Ectodermal cell (in vitro differentiated cells): ENCODE data around the gene GBP1.
"Not testable (repeated sequence)": the region's sequence is repeated elsewhere in the genome, so short reads cannot be mapped to it uniquely, and the experiment has no call there.

ENCODE experiments used
- H3K27ac ChIP-seq: 2 replicates; pipeline ENCODE4 v1.7.0; 2013; ENCODE audit warnings: mild to moderate bottlenecking, low read depth, low read length; ENCODE audit not compliant: insufficient read depth, poor library complexity, severe bottlenecking
- H3K27me3 ChIP-seq: 2 replicates; pipeline ENCODE4 v1.7.0; 2013; ENCODE audit warnings: mild to moderate bottlenecking, low read length; ENCODE audit not compliant: insufficient read depth, control insufficient read depth, poor library complexity, severe bottlenecking
- H3K36me3 ChIP-seq: one replicate; pipeline ENCODE4 v1.7.0; 2013; ENCODE audit warnings: low read length; ENCODE audit not compliant: control insufficient read depth, insufficient read depth
- H3K4me1 ChIP-seq: one replicate; pipeline ENCODE4 v1.7.0; 2013; ENCODE audit warnings: low read length; ENCODE audit not compliant: control insufficient read depth, insufficient read depth
- H3K4me3 ChIP-seq: 2 replicates; pipeline ENCODE4 v1.7.0; 2013; ENCODE audit warnings: low read depth, low read length, control low read depth; ENCODE audit not compliant: insufficient read depth
- H3K9me3 ChIP-seq: 2 replicates; pipeline ENCODE4 v1.7.0; 2013; ENCODE audit warnings: mild to moderate bottlenecking, low read length, moderate library complexity; ENCODE audit not compliant: control insufficient read depth
- WGBS, 2 experiments: methylation state at CpG; one replicate each; pipeline ENCODE4 v1.1.7; 2013; ENCODE audit warnings: missing lambda C conversion rate in 2 of 2; 5-methylcytosine and 5-hydroxymethylcytosine counted together

GBP1 gene

DNA sequence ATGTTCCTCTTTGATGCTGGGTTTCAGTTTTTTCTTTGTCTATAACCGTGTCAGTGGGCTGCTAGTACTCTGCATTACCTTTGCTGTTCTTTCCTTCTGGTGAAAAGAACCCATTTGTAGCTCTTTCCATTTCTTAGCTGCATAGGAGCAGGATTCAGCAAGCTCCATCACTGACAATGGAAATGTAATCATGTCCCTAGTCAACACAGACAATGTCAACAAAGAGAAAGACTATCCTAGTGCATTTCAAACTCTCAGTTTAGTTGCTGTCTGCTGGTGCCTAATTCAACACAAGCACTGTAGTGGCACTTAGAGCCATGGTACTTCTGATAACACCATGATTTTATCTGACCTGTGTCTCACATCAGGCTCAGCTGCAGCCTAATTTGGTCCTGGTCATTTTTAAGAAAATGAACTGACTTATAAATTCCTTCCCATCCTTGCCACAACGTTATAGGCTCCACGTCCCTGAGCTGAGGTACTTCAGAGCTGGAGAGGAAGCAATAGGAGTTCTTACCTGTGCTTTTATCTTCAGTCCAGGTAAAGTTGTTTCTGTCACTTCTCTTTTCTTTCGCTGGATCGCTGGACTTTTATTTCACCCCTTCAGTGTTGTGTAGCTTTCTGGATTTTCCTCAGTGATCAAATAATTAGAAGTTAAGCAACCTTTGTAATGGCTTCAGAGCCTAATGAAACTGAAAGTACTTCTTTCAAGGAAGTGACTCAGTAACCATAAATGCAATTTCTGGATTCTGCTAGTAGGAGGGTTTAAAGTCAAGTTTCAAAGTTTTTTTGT lies 42.6 kb downstream of the GBP1 start, which contains the start of gene GBP3:
Gene GBP3 (minus strand): TSS at position 700 of the 793 bp plus-strand sequence. CDS start 2,145 bp downstream, outside the sequence.
- Histone ChIP-seq H3K9me3 (no peaks in the 10 kb centered on the region), H3K27me3 (no peaks in the 10 kb centered on the region), H3K4me3 (no peak within 1 kb of the TSS), H3K4me1 (no peaks in the 10 kb centered on the region), H3K27ac (no peak within 1 kb of the TSS), H3K36me3 (no peaks in the 10 kb centered on the region)
- WGBS, 2 experiments = 76 to 78% methylated on average over 5 of the region's 5 CpGs

GRCh38 chr1:89018318-89018717 lies 46.7 kb downstream of the GBP1 start:
- not testable (repeated sequence) for H3K27me3 ChIP-seq
- 89 to 90% methylated on average over 3 of the region's 3 CpGs for WGBS, 2 experiments

GRCh38 chr1:89008511-89008910 lies 56.5 kb downstream of the GBP1 start:
- H3K27me3 ChIP-seq = no peaks in the 10 kb centered on the region
- peaks cover 4% of the 10 kb centered on the region for H3K4me1 ChIP-seq
- no peak overlapping the region for H3K27ac ChIP-seq
- no peaks in the 10 kb centered on the region for H3K36me3 ChIP-seq
- WGBS, 2 experiments = 91 to 96% methylated on average over 4 of the region's 4 CpGs
- no peaks in the 10 kb centered on the region for H3K9me3 ChIP-seq
- no peak overlapping the region for H3K4me3 ChIP-seq

More at GRCh38 chr1:89018318-89018717, 46.7 kb downstream of the GBP1 start:
- not testable (repeated sequence) for H3K4me3 ChIP-seq, H3K4me1 ChIP-seq, H3K27ac ChIP-seq, H3K36me3 ChIP-seq, H3K9me3 ChIP-seq

DNA sequence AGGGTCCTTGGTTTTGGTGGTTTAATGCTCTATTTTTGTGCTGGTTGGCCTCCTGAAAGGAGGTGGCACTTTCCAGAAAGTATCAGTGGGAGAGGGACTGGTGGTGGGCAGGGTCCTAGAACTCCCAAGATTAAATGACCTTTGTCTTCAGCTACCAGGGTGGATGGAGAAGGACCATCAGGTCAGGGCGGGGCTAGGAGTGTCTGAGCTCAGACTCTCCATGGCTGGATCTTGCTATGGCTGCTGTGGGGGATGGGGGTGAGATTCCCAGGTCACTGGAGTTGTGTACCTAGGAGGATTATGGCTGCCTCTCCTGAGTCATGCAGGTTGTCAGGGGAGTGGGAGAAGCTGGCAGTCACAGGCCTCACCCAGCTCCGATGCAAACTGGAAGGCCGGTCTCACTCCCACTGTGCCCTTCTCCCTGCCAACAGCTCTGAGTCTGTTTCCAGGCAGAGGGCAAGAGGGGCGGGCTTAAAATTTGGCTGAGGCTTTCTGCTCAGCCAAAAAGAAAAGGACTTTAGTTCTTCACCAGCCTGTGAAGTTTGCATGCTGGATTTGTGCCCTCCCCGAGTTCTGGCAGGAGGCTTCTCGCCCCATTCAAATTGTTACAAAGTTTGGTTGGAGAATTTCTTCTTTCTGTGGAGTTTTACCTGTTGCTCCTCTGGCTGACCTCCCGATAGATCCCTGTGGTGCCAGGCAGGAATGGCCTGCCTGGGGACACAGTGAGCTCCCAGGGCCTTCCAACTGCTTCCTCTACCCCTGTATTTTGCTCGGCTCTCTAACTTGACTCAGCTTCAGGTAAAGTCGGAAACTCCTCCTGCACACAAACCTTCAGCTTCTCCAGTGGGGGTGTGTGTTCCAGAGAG lies 59.5 kb downstream of the GBP1 start:
- Histone ChIP-seq H3K4me3 (no peak overlapping the region), H3K4me1 (peaks cover 4% of the 10 kb centered on the region), H3K9me3 (no peaks in the 10 kb centered on the region), H3K27me3 (no peaks in the 10 kb centered on the region), H3K27ac (no peak overlapping the region), H3K36me3 (no peaks in the 10 kb centered on the region)
- 91% methylated on average over 7 to 9 of the region's 9 CpGs for WGBS, 2 experiments
